ENCODE results near the gene CD48.
"Not testable (repeated sequence)": the region's sequence is repeated elsewhere in the genome, so short reads cannot be mapped to it uniquely, and the experiment has no call there.

The CD48 gene

GRCh38 chr1:160734301-160734700 lies 22.7 kb upstream of the CD48 start:
- Histone ChIP-seq H3K27ac (no peak overlapping the region), H3K4me3 (no peak overlapping the region)
- no peak for DNase-seq (ENCODE audit: low spot score)
- TF ChIP-seq CTCF (IDR thresholded peaks at IDR 0.05), result no peak

GRCh38 chr1:160733898-160734297 lies 22.3 kb upstream of the CD48 start:
- no peak overlapping the region for H3K4me3 ChIP-seq
- DNase-seq (ENCODE audit: low spot score), result no peak
- H3K27ac ChIP-seq, result no peak overlapping the region
- TF ChIP-seq CTCF (IDR thresholded peaks at IDR 0.05), result no peak

GRCh38 chr1:160731990-160732389 lies 20.4 kb upstream of the CD48 start:
- no peak for DNase-seq (ENCODE audit: low spot score)
- H3K27ac ChIP-seq, result no peak overlapping the region
- no peak overlapping the region for H3K4me3 ChIP-seq
- TF ChIP-seq CTCF (IDR thresholded peaks at IDR 0.05), result no peak

- not testable (repeated sequence) for H3K4me3 ChIP-seq; DNase-seq (ENCODE audit: low spot score); H3K27ac ChIP-seq
Measured at GRCh38 chr1:160731564-160731963, 19.9 kb upstream of the CD48 start.

GRCh38 chr1:160727316-160727640 lies 15.7 kb upstream of the CD48 start:
- DNase-seq (ENCODE audit: low spot score), result no peak
- TF ChIP-seq CTCF (IDR thresholded peaks at IDR 0.05), result no peak
- Histone ChIP-seq H3K27ac (no peak overlapping the region), H3K4me3 (no peak overlapping the region)

GRCh38 chr1:160726498-160727315 lies 15.1 kb upstream of the CD48 start:
- peak overlapping the region; percentile 28 to 39 for H3K27ac ChIP-seq
- DNase-seq (ENCODE audit: low spot score), result no peak
- no peak overlapping the region for H3K4me3 ChIP-seq
- peak; percentile 43 for TF ChIP-seq CTCF (IDR thresholded peaks at IDR 0.05)

GRCh38 chr1:160726114-160726497 lies 14.5 kb upstream of the CD48 start:
- no peak for DNase-seq (ENCODE audit: low spot score)
- TF ChIP-seq CTCF (IDR thresholded peaks at IDR 0.05), result no peak
- Histone ChIP-seq H3K27ac (no peak overlapping the region), H3K4me3 (no peak overlapping the region)
